DND-41 (cell line): Measurements from ENCODE around the gene AMIGO2.

Experiments used
- ATAC-seq: fragments of 200-7000 bp; cut with Tn5 transposase; 3 replicates; pipeline ENCODE4 v1.9.1; 2021; ENCODE audit warnings: low read depth; ENCODE audit not compliant: insufficient read depth
- DNase-seq: peaks from one replicate; pipeline ENCODE4 v3.0.0-alpha.2; 2020
- H2AFZ ChIP-seq: 2 replicates; pipeline ENCODE4 v1.6.0; 2012; ENCODE audit warnings: low read depth, low read length
- H3K27ac ChIP-seq: 2 replicates; pipeline ENCODE4 v1.5.1; 2012; ENCODE audit warnings: low read length, inconsistent platforms
- H3K27me3 ChIP-seq: fragments of 200-600 bp; sonication (generic); 2 replicates; pipeline ENCODE4 v1.6.0; 2012; ENCODE audit warnings: low read length, mild to moderate bottlenecking, inconsistent platforms; ENCODE audit not compliant: insufficient read depth, poor library complexity
- H3K36me3 ChIP-seq: 2 replicates; pipeline ENCODE4 v1.5.1; 2012; ENCODE audit warnings: low read length, inconsistent platforms; ENCODE audit not compliant: insufficient read depth
- H3K4me1 ChIP-seq: 2 replicates; pipeline ENCODE4 v1.5.1; 2012; ENCODE audit warnings: mild to moderate bottlenecking, low read length; ENCODE audit not compliant: insufficient read depth
- H3K4me2 ChIP-seq: 2 replicates; pipeline ENCODE4 v1.6.0; 2012; ENCODE audit warnings: mild to moderate bottlenecking, moderate library complexity, low read length, inconsistent platforms; ENCODE audit not compliant: insufficient read depth
- H3K4me3 ChIP-seq, 2 experiments: fragments of 200-600 bp in 1 of 2; shearing (Covaris generic) in 1 of 2; 2 replicates each; pipeline ENCODE4 v1.5.1; 2012 to 2016; ENCODE audit warnings: inconsistent platforms in 2 of 2, low read length in 2 of 2, mild to moderate bottlenecking in 2 of 2, low read depth in 1 of 2, moderate library complexity in 1 of 2
- H3K79me2 ChIP-seq: 2 replicates; pipeline ENCODE4 v1.6.0; 2012; ENCODE audit warnings: low read length, inconsistent platforms; ENCODE audit not compliant: insufficient read depth
- H3K9ac ChIP-seq: 2 replicates; pipeline ENCODE4 v1.6.0; 2012; ENCODE audit warnings: low read depth, mild to moderate bottlenecking, inconsistent platforms, low read length, moderate library complexity
- H3K9me3 ChIP-seq: 2 replicates; pipeline ENCODE4 v1.5.1; 2012; ENCODE audit warnings: low read length, moderate library complexity, mild to moderate bottlenecking, inconsistent platforms; ENCODE audit not compliant: insufficient read depth, severe bottlenecking
- H4K20me1 ChIP-seq: 2 replicates; pipeline ENCODE4 v1.6.0; 2012; ENCODE audit warnings: low read length; ENCODE audit not compliant: insufficient read depth
- CTCF ChIP-seq: IDR thresholded peaks from 2 replicates; pipeline ENCODE4 v1.5.1; 2012; ENCODE audit warnings: borderline replicate concordance, low read length, moderate library complexity, mild to moderate bottlenecking; ENCODE audit not compliant: poor library complexity, severe bottlenecking; ENCODE audit errors: extremely low read depth
- EZH2 ChIP-seq: IDR thresholded peaks from 3 replicates; pipeline ENCODE4 v1.6.1; 2012; ENCODE audit warnings: borderline replicate concordance, low read depth, mild to moderate bottlenecking, moderate library complexity, low read length, inconsistent platforms; ENCODE audit not compliant: severe bottlenecking

Gene AMIGO2

GRCh38 chr12:47067771-47068431 lies 11.9 kb downstream of the AMIGO2 start:
- H3K27ac ChIP-seq = no peak overlapping the region
- TF ChIP-seq EZH2 (no peak), CTCF (no peak)
- ATAC-seq (no peak), DNase-seq (no peak)
- no peaks in the 10 kb centered on the region for H4K20me1 ChIP-seq
- no peaks in the 10 kb centered on the region for H3K4me1 ChIP-seq
- no peak overlapping the region for H2AFZ ChIP-seq
- no peaks in the 10 kb centered on the region for H3K9me3 ChIP-seq
- H3K36me3 ChIP-seq = no peaks in the 10 kb centered on the region
- H3K27me3 ChIP-seq = peaks cover 4% of the 10 kb centered on the region
- no peak overlapping the region for H3K9ac ChIP-seq
- H3K4me2 ChIP-seq = no peak overlapping the region
- H3K4me3 ChIP-seq = no peak overlapping the region
- H3K79me2 ChIP-seq = no peaks in the 10 kb centered on the region

DNA sequence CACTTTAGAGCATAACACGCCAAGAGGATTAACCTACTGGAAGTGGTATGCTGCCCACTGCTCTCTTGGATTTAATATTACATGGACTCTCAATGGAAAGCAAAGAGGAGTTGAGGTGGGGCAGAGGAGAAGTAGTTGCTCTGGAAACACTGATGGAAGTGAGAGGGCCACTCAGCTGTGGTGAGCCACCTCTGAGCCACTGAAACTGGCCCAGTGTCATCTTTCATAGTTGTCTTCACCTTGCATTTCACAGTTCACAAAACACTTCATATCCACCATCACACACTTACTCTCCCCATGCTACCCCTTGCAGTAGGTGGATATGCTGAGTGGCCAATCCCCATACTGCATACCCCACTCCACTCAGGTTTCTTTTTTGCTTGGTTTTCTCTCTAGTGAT lies 12.6 kb downstream of the AMIGO2 start:
- Histone ChIP-seq H3K27ac (no peak overlapping the region), H3K4me3 (no peak overlapping the region), H3K9ac (no peak overlapping the region), H3K36me3 (no peaks in the 10 kb centered on the region), H3K9me3 (no peaks in the 10 kb centered on the region), H4K20me1 (no peaks in the 10 kb centered on the region), H2AFZ (no peak overlapping the region), H3K27me3 (peaks cover 3% of the 10 kb centered on the region), H3K4me2 (no peak overlapping the region), H3K79me2 (no peaks in the 10 kb centered on the region), H3K4me1 (no peaks in the 10 kb centered on the region)
- no peak for DNase-seq
- TF ChIP-seq CTCF (no peak), EZH2 (no peak)
- ATAC-seq = no peak

DNA sequence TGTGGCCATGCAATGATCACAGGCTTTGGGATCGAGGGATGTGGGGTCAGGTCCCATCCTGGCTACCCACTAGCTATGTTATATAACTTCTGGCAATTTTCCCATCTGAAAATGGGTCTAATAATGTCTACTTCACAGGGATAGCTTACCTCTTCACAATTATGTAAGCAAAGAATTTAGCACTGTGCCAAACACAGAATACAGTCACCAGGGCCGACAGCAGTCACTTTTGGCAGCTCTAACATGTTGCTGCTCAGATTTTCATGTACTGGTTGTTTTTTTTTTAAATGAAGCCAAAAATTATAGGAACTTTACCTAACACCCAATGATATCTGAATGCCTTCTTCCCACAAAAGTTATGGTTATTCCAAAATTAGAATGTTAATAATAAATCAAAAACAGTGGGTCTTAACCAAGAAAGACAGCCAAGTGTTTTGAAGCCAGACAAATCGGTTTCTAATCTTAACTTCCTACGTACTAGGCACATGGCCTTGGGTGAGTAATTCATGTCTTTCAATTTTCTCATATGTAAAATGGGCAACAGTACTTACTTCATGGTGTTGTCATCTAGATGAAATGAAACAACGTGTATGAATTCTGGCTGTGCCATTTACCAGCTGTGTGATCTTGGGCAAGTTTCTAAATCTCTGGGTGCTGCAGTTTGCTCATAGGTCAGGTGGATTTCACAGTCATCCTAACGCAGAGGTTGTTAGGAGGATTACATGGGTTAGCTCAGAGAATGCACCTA lies 13.3 kb downstream of the AMIGO2 start:
- no peaks in the 10 kb centered on the region for H4K20me1 ChIP-seq
- H2AFZ ChIP-seq = no peak overlapping the region
- no peaks in the 10 kb centered on the region for H3K36me3 ChIP-seq
- no peaks in the 10 kb centered on the region for H3K4me1 ChIP-seq
- no peaks in the 10 kb centered on the region for H3K79me2 ChIP-seq
- no peaks in the 10 kb centered on the region for H3K9me3 ChIP-seq
- DNase-seq (no peak), ATAC-seq (no peak)
- no peak overlapping the region for H3K4me3 ChIP-seq
- H3K9ac ChIP-seq = no peak overlapping the region
- TF ChIP-seq CTCF (no peak), EZH2 (no peak)
- H3K4me2 ChIP-seq = no peak overlapping the region
- H3K27me3 ChIP-seq = peaks cover 3% of the 10 kb centered on the region
- no peak overlapping the region for H3K27ac ChIP-seq
